ENCODE data around the gene SSPN. TPM values are rescaled to one million over a fixed set of nuclear protein-coding genes. Genes with fewer than 3 reads are reported as not detected.

The SSPN gene
- total RNA-seq, 1 donor from 2014 or later: 0.91 TPM

- Mint-ChIP-seq H3K9me3 (ENCODE audit: unreplicated experiment) (peaks cover 2% of the 10 kb centered on the region), H3K4me1 (ENCODE audit: low read depth, unreplicated experiment) (peaks cover 1% of the 10 kb centered on the region), H3K36me3 (ENCODE audit: unreplicated experiment) (no peaks in the 10 kb centered on the region), H3K27me3 (ENCODE audit: unreplicated experiment) (no peaks in the 10 kb centered on the region), H3K4me3 (ENCODE audit: unreplicated experiment) (no peak overlapping the region), H3K27ac (ENCODE audit: unreplicated experiment) (no peak overlapping the region)
- DNase-seq: no peak
- no peak for TF ChIP-seq CTCF (IDR thresholded peaks at IDR 0.05; ENCODE audit: partially characterized antibody, unreplicated experiment)
Observed at GRCh38 chr12:26238341-26239121, 43.2 kb downstream of the SSPN start.

- H3K27me3 Mint-ChIP-seq (ENCODE audit: unreplicated experiment): no peaks in the 10 kb centered on the region
- peaks cover 2% of the 10 kb centered on the region for H3K9me3 Mint-ChIP-seq (ENCODE audit: unreplicated experiment)
- no peak overlapping the region for H3K4me3 Mint-ChIP-seq (ENCODE audit: unreplicated experiment)
- no peak for DNase-seq
- no peaks in the 10 kb centered on the region for H3K4me1 Mint-ChIP-seq (ENCODE audit: low read depth, unreplicated experiment)
- no peak overlapping the region for H3K27ac Mint-ChIP-seq (ENCODE audit: unreplicated experiment)
- no peak for TF ChIP-seq CTCF (IDR thresholded peaks at IDR 0.05; ENCODE audit: partially characterized antibody, unreplicated experiment)
- no peaks in the 10 kb centered on the region for H3K36me3 Mint-ChIP-seq (ENCODE audit: unreplicated experiment)
Observed at GRCh38 chr12:26239122-26239851, 43.9 kb downstream of the SSPN start.

GRCh38 chr12:26239852-26240815 is 44.8 kb downstream of the SSPN start:
- DNase-seq: no peak
- no peak overlapping the region for H3K27ac Mint-ChIP-seq (ENCODE audit: unreplicated experiment)
- no peaks in the 10 kb centered on the region for H3K27me3 Mint-ChIP-seq (ENCODE audit: unreplicated experiment)
- H3K4me3 Mint-ChIP-seq (ENCODE audit: unreplicated experiment): no peak overlapping the region
- peaks cover under 1% of the 10 kb centered on the region for H3K4me1 Mint-ChIP-seq (ENCODE audit: low read depth, unreplicated experiment)
- peaks cover 2% of the 10 kb centered on the region for H3K9me3 Mint-ChIP-seq (ENCODE audit: unreplicated experiment)
- no peak for TF ChIP-seq CTCF (IDR thresholded peaks at IDR 0.05; ENCODE audit: partially characterized antibody, unreplicated experiment)
- H3K36me3 Mint-ChIP-seq (ENCODE audit: unreplicated experiment): no peaks in the 10 kb centered on the region

GRCh38 chr12:26241080-26241479 is 45.7 kb downstream of the SSPN start:
- Mint-ChIP-seq H3K27ac (ENCODE audit: unreplicated experiment) (no peak overlapping the region), H3K27me3 (ENCODE audit: unreplicated experiment) (no peaks in the 10 kb centered on the region)

More at GRCh38 chr12:26241080-26241479, 45.7 kb downstream of the SSPN start:
- DNase-seq: no peak
- peaks cover 4% of the 10 kb centered on the region for H3K4me1 Mint-ChIP-seq (ENCODE audit: low read depth, unreplicated experiment)
- no peak overlapping the region for H3K4me3 Mint-ChIP-seq (ENCODE audit: unreplicated experiment)
- no peak for TF ChIP-seq CTCF (IDR thresholded peaks at IDR 0.05; ENCODE audit: partially characterized antibody, unreplicated experiment)
- no peaks in the 10 kb centered on the region for H3K36me3 Mint-ChIP-seq (ENCODE audit: unreplicated experiment)
- H3K9me3 Mint-ChIP-seq (ENCODE audit: unreplicated experiment): peaks cover 2% of the 10 kb centered on the region

Measured in glutamatergic neuron (in vitro differentiated cells).